MV-4-11 (cell line): ENCODE results near the gene DSE.
A peak's percentile ranks its signal among the peaks of the same experiment; 100 is the strongest.

ENCODE experiments used
- DNase-seq: peaks from one replicate; lab custom pipeline; 2025; lab: John Stamatoyannopoulos, UW

DSE gene

GRCh38 chr6:116362276-116362675 lies 8.5 kb upstream of the DSE start:
- DNase-seq: no peak

GRCh38 chr6:116363759-116364158 lies 7.0 kb upstream of the DSE start:
- peak; percentile 82 for DNase-seq

GRCh38 chr6:116364321-116364720 lies 6.4 kb upstream of the DSE start:
- peak; percentile 52 for DNase-seq

- DNase-seq: no peak
Measured at GRCh38 chr6:116365743-116366142, 5.0 kb upstream of the DSE start.

- DNase-seq: no peak
Measured at GRCh38 chr6:116366740-116367275, 3.9 kb upstream of the DSE start.

GRCh38 chr6:116369540-116369939 lies 1.2 kb upstream of the DSE start:
- DNase-seq: no peak

GRCh38 chr6:116369964-116370759 lies 585 bp upstream of the DSE start:
- no peak for DNase-seq

GRCh38 chr6:116371120-116371917 lies 572 bp downstream of the DSE start:
- no peak for DNase-seq

GRCh38 chr6:116371918-116372209 lies 1.1 kb downstream of the DSE start:
- DNase-seq: no peak

GRCh38 chr6:116373300-116373699 lies 2.6 kb downstream of the DSE start:
- DNase-seq: no peak

GRCh38 chr6:116373940-116374339 lies 3.2 kb downstream of the DSE start:
- no peak for DNase-seq

GRCh38 chr6:116374586-116374985 lies 3.8 kb downstream of the DSE start:
- DNase-seq: no peak

- DNase-seq: no peak
Measured at GRCh38 chr6:116375262-116375661, 4.5 kb downstream of the DSE start.

- DNase-seq: no peak
Measured at GRCh38 chr6:116376149-116376548, 5.4 kb downstream of the DSE start.

GRCh38 chr6:116379764-116380163 lies 9.0 kb downstream of the DSE start:
- no peak for DNase-seq

GRCh38 chr6:116380346-116380745 lies 9.6 kb downstream of the DSE start:
- no peak for DNase-seq

- DNase-seq: no peak
Measured at GRCh38 chr6:116381000-116381399, 10.3 kb downstream of the DSE start.

GRCh38 chr6:116382587-116382986 lies 11.8 kb downstream of the DSE start:
- DNase-seq: no peak

GRCh38 chr6:116384727-116385458 lies 14.1 kb downstream of the DSE start:
- DNase-seq: no peak

- peak; percentile 18 for DNase-seq
Measured at GRCh38 chr6:116385459-116385802, 14.7 kb downstream of the DSE start.

GRCh38 chr6:116385921-116386320 lies 15.2 kb downstream of the DSE start:
- no peak for DNase-seq

- DNase-seq: peak; percentile 73
Measured at GRCh38 chr6:116386581-116387299, 16.0 kb downstream of the DSE start.
